ENCODE data around the gene EMC10.

The EMC10 gene

DNA sequence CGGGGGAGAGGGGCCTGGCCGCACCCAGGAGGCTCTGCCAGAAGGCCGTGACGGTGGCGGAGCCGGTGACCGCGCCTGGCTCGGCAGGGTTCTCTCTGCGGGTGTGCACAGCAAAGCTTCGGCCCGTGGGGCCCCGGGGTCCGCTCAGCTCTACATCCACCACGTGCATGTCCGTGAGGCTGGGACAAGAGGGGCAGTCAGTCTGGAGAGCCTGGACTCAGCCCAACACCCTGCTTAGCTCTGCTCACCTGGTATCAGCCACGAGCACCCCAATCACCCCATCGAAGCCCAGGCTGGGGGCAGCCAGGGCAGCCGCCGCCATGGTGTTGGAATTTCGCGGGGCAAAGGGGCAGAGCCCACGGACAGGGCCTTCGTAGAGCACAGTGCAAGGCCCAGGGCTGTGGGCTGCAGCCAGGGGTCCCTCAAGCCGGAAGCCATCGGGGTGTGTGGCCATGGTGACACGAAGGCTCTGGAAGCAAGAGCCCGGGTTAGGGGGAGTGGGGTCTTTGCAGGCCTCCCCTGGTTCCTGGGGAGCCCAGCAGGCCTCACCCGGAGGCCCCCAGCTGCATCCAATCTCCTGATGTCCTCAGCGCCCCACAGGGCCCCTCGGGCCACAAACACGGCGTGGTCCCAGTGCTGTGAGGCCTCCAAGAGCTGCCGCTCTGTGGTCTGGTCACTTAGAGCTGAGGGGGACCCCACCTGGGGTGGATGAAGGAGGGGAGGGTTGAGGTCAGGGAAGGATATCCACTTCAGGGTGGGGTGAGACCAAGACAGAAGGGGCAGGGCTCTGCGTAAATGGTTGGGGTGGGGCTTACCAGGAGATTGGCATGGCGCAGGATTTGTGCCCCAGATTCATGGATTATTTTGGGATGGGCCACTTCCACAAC, 36.0 kb downstream of the EMC10 start:
- TF ChIP-seq, protein P1, sequence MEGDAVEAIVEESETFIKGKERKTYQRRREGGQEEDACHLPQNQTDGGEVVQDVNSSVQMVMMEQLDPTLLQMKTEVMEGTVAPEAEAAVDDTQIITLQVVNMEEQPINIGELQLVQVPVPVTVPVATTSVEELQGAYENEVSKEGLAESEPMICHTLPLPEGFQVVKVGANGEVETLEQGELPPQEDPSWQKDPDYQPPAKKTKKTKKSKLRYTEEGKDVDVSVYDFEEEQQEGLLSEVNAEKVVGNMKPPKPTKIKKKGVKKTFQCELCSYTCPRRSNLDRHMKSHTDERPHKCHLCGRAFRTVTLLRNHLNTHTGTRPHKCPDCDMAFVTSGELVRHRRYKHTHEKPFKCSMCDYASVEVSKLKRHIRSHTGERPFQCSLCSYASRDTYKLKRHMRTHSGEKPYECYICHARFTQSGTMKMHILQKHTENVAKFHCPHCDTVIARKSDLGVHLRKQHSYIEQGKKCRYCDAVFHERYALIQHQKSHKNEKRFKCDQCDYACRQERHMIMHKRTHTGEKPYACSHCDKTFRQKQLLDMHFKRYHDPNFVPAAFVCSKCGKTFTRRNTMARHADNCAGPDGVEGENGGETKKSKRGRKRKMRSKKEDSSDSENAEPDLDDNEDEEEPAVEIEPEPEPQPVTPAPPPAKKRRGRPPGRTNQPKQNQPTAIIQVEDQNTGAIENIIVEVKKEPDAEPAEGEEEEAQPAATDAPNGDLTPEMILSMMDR (IDR thresholded peaks at IDR 0.05; ENCODE audit: control insufficient read depth, extremely low read depth, insufficient read depth): no peak
- H3K4me3 ChIP-seq (ENCODE audit: low read depth, low read length): peak overlapping the region; percentile 74; the same call in 1 of the 2 replicates
- DNase-seq (ENCODE audit: low read depth): no peak

DNA sequence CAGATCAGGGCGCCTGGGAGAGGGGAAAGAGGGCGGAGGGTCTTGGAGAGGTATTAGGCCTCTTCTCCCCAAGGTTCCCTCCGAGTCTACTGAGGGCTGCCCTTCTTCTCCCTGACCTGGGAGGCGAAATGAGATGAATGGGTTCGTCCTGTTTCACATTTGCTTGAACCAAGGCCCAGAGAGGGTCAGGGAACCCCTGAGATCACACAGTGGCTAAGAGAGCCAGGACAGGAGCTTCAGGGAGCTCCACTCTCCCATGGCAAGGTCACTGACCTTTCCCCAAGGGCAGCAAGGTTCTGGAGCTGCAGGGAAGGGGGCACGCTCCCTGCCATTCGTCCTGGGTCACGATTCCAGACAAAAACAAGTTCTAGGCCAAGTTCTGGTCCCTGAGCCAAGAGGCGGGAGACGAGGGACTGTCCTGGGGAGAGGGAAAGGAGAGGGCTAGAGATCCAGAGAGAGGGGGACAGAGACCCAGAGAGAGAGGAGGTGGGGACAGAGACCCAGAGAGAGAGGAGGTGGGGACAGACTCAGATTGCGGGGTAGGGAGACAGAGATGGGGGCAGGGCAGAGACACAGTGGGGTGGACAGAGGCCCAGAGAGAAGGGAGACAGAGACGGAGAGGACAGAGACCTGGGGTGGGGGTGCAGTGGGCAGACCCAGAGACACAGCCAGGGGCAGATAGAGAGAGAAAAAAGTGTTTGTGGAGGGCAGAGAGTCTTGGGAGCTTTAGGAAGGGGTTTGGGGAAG, 36.9 kb downstream of the EMC10 start:
- H3K4me3 ChIP-seq (ENCODE audit: low read depth, low read length): no peak overlapping the region
- TF ChIP-seq, protein P1 (IDR thresholded peaks at IDR 0.05; ENCODE audit: control insufficient read depth, extremely low read depth, insufficient read depth): no peak
- DNase-seq (ENCODE audit: low read depth): no peak

DNA sequence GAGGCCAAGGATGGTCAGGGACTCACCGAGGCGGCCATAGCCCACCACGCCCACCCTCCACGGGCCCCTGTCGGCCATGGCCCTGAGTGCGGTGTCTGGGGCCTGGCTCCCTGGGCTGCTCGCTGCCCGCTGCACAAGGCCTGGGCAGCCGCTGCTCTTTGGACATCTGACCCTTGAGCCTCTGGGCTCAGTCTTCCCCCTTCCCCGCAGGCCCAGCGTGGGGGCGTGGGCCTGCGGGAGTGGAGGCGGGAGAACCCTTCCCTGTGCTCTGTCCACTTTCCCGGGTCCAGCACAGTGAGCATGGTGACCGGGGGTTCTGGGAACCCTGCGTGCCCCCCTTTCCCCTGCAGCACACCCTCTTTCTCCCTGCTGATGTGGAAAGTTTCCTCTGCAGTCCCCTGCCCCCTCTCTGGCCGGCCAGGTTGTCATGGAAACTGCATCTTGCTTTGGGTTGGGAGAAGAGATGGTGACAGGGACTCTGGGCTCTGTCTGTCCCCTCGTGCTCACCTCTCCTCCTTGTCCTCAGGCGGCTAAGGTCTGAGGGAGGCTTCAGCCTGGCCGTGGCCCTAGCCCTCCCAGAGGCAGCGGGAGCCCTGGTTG, 37.5 kb downstream of the EMC10 start, which contains the start of gene ASPDH:
ASPDH (minus strand) TSS at position 168 of the 600 bp plus-strand sequence; CDS start at position 78, 90 bp downstream.
- H3K4me3 ChIP-seq (ENCODE audit: low read depth, low read length): no peak within 1 kb of the TSS
- TF ChIP-seq, protein P1 (IDR thresholded peaks at IDR 0.05; ENCODE audit: control insufficient read depth, extremely low read depth, insufficient read depth): no peak
- no peak for DNase-seq (ENCODE audit: low read depth)

GRCh38 chr19:50514346-50515167, 38.2 kb downstream of the EMC10 start:
- H3K4me3 ChIP-seq (ENCODE audit: low read depth, low read length): no peak overlapping the region
- no peak for DNase-seq (ENCODE audit: low read depth)
- TF ChIP-seq, protein P1 (IDR thresholded peaks at IDR 0.05; ENCODE audit: control insufficient read depth, extremely low read depth, insufficient read depth): no peak

DNA sequence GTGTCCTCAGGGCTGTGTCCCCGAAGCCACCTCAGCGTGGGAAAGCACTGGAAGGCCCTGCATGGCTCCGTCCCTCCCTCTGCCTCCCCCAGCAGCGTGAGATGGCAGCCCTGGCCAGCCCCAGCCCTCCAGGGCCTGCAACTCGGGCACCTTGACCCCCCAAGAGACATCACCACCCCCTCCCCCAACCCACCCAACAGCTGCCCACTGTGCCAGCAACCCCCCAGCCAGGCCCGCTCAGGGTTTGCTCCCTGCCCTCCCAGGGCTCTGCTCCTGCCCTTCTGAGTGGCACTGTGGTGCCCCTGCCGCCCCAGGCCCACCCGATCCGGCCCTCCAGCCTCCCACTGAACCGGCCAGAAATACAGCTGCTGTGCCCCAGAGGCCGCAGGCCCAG, 38.9 kb downstream of the EMC10 start:
- TF ChIP-seq, protein P1 (IDR thresholded peaks at IDR 0.05; ENCODE audit: control insufficient read depth, extremely low read depth, insufficient read depth): no peak
- no peak overlapping the region for H3K4me3 ChIP-seq (ENCODE audit: low read depth, low read length)

GRCh38 chr19:50516456-50516855, 40.1 kb downstream of the EMC10 start:
- H3K4me3 ChIP-seq (ENCODE audit: low read depth, low read length): no peak overlapping the region
- DNase-seq (ENCODE audit: low read depth): no peak
- TF ChIP-seq, protein P1 (IDR thresholded peaks at IDR 0.05; ENCODE audit: control insufficient read depth, extremely low read depth, insufficient read depth): no peak

More for the DNA sequence above, 38.9 kb downstream of the EMC10 start:
- DNase-seq (ENCODE audit: low read depth): no peak
